ENCODE measurements around the gene PDLIM5. TPM values are rescaled to one million over a fixed set of nuclear protein-coding genes. Genes with fewer than 3 reads are reported as not detected.
"Not testable (repeated sequence)": the region's sequence is repeated elsewhere in the genome, so short reads cannot be mapped to it uniquely, and the experiment has no call there.

PDLIM5 gene
- total RNA-seq, 1 experiment from 2014 or later: 106 TPM

DNA sequence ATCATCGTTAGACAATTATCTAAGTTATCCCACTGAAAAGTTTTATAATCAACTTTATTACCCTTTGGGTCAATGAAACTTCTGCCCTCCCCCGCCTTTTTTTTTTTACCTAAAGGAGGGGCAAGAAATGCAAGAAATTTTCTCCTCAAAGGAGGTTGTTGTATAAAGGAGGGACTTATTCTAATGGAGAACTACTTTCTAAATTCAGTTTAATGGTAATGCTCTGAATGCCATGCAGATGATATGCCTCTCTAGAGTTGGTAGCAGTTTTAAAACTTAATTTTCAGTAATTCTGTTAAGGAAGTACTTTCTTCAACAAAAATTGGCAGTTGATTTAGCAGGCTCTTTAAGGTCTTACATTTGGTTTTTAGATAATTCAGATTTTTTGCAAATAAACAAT, 23.3 kb downstream of the PDLIM5 start:
- ChIA-PET POLR2A (no interaction called here), CTCF (no interaction called here)
- Histone ChIP-seq H3K4me3 (ENCODE audit: low read depth, low read length) (no peak overlapping the region), H3K4me1 (peaks cover 42% of the 10 kb centered on the region), H3K36me3 (ENCODE audit: control insufficient read depth, insufficient read depth, low read length) (no peaks in the 10 kb centered on the region), H3K9me3 (no peaks in the 10 kb centered on the region), H3K27me3 (replicated peaks; ENCODE audit: control insufficient read depth, insufficient read depth, low read length) (no peaks in the 10 kb centered on the region)
- TF ChIP-seq, protein P1, sequence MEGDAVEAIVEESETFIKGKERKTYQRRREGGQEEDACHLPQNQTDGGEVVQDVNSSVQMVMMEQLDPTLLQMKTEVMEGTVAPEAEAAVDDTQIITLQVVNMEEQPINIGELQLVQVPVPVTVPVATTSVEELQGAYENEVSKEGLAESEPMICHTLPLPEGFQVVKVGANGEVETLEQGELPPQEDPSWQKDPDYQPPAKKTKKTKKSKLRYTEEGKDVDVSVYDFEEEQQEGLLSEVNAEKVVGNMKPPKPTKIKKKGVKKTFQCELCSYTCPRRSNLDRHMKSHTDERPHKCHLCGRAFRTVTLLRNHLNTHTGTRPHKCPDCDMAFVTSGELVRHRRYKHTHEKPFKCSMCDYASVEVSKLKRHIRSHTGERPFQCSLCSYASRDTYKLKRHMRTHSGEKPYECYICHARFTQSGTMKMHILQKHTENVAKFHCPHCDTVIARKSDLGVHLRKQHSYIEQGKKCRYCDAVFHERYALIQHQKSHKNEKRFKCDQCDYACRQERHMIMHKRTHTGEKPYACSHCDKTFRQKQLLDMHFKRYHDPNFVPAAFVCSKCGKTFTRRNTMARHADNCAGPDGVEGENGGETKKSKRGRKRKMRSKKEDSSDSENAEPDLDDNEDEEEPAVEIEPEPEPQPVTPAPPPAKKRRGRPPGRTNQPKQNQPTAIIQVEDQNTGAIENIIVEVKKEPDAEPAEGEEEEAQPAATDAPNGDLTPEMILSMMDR (IDR thresholded peaks at IDR 0.05; ENCODE audit: insufficient read depth in 1 of 2, low read depth in 1 of 2, low read length in 1 of 2, severe bottlenecking in 1 of 2, unreplicated experiment in 1 of 2): no peak
- no peak overlapping the region for H3K27ac Mint-ChIP-seq (ENCODE audit: unreplicated experiment)
- peaks cover 27% of the 10 kb centered on the region for H3K4me1 Mint-ChIP-seq (ENCODE audit: low read depth, unreplicated experiment)
- intact Hi-C loops (cut with micrococcal nuclease; ENCODE audit: unreplicated experiment): no loop called here
- no peaks in the 10 kb centered on the region for H3K36me3 Mint-ChIP-seq (ENCODE audit: insufficient read depth, unreplicated experiment)
- H3K4me3 Mint-ChIP-seq (ENCODE audit: unreplicated experiment): no peak overlapping the region
- no peaks in the 10 kb centered on the region for H3K27me3 Mint-ChIP-seq (ENCODE audit: insufficient read depth, unreplicated experiment)
- no TSS peak for BruUV-seq (replicated peaks)
- H3K9me3 Mint-ChIP-seq (ENCODE audit: unreplicated experiment): no peaks in the 10 kb centered on the region
- no peak for DNase-seq

DNA sequence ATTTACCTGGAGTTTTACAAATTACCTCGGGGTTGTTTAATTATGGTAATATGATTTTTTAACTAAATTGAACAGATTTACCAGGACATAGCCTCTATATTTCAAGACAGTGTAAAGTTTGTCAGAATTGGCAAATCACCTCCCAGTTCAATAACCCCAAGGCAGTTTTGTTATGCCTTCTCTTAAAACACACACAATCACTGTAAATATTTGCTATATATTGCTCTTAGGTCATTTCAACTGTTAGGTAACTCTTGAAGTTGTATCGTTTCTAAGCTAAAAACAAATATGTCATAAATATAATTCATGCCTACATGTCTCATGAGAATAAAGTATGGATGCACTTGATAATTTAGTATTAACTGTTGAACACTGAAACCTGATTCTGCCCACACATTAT, 24.1 kb downstream of the PDLIM5 start:
- POLR2A ChIA-PET: no interaction called here
- Mint-ChIP-seq H3K4me3 (ENCODE audit: unreplicated experiment) (no peak overlapping the region), H3K36me3 (ENCODE audit: insufficient read depth, unreplicated experiment) (no peaks in the 10 kb centered on the region), H3K27ac (ENCODE audit: unreplicated experiment) (no peak overlapping the region), H3K27me3 (ENCODE audit: insufficient read depth, unreplicated experiment) (no peaks in the 10 kb centered on the region), H3K4me1 (ENCODE audit: low read depth, unreplicated experiment) (peaks cover 33% of the 10 kb centered on the region), H3K9me3 (ENCODE audit: unreplicated experiment) (no peaks in the 10 kb centered on the region)
- no peak for DNase-seq
- intact Hi-C loops (cut with micrococcal nuclease; ENCODE audit: unreplicated experiment): no loop called here
- H3K4me3 ChIP-seq (ENCODE audit: low read depth, low read length): no peak overlapping the region
- BruUV-seq (replicated peaks): no TSS peak
- peaks cover 37% of the 10 kb centered on the region for H3K4me1 ChIP-seq
- TF ChIP-seq, protein P1 (IDR thresholded peaks at IDR 0.05; ENCODE audit: insufficient read depth in 1 of 2, low read depth in 1 of 2, low read length in 1 of 2, severe bottlenecking in 1 of 2, unreplicated experiment in 1 of 2): no peak
- H3K36me3 ChIP-seq (ENCODE audit: control insufficient read depth, insufficient read depth, low read length): no peaks in the 10 kb centered on the region
- CTCF ChIA-PET: no interaction called here
- H3K9me3 ChIP-seq: no peaks in the 10 kb centered on the region
- H3K27me3 ChIP-seq (replicated peaks; ENCODE audit: control insufficient read depth, insufficient read depth, low read length): no peaks in the 10 kb centered on the region

DNA sequence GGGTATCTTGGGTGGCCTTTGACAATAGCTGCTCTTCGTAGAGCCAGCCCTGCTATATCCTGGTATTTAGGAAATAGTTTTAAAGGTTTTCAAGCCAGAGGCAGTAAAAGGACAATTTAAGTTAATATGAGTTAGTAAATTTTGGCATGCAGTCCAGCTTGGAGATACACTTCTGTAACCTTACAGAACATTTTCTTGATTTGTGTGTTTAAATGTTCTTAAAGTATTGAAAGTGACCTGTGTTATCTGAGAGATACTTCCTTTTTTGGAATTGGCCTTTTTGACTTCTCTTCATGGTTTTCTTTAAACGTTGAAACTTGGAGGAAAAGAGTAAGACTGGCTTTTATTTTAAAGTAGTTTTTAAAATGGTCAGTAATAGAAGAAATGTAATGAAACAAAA, 25.5 kb downstream of the PDLIM5 start:
- CTCF ChIA-PET: no interaction called here
- BruUV-seq (replicated peaks): no TSS peak
- Histone ChIP-seq H3K4me1 (peaks cover 33% of the 10 kb centered on the region), H3K27me3 (replicated peaks; ENCODE audit: control insufficient read depth, insufficient read depth, low read length) (no peaks in the 10 kb centered on the region), H3K36me3 (ENCODE audit: control insufficient read depth, insufficient read depth, low read length) (no peaks in the 10 kb centered on the region), H3K9me3 (no peaks in the 10 kb centered on the region), H3K4me3 (ENCODE audit: low read depth, low read length) (no peak overlapping the region)
- intact Hi-C loops (cut with micrococcal nuclease; ENCODE audit: unreplicated experiment): no loop called here
- Mint-ChIP-seq H3K27me3 (ENCODE audit: insufficient read depth, unreplicated experiment) (no peaks in the 10 kb centered on the region), H3K27ac (ENCODE audit: unreplicated experiment) (no peak overlapping the region), H3K36me3 (ENCODE audit: insufficient read depth, unreplicated experiment) (no peaks in the 10 kb centered on the region), H3K4me1 (ENCODE audit: low read depth, unreplicated experiment) (peaks cover 30% of the 10 kb centered on the region), H3K9me3 (ENCODE audit: unreplicated experiment) (no peaks in the 10 kb centered on the region), H3K4me3 (ENCODE audit: unreplicated experiment) (no peak overlapping the region)
- TF ChIP-seq, protein P1 (IDR thresholded peaks at IDR 0.05; ENCODE audit: insufficient read depth in 1 of 2, low read depth in 1 of 2, low read length in 1 of 2, severe bottlenecking in 1 of 2, unreplicated experiment in 1 of 2): no peak
- POLR2A ChIA-PET: no interaction called here
- no peak for DNase-seq

- CTCF ChIA-PET; H3K9me3 ChIP-seq; H3K9me3 Mint-ChIP-seq (ENCODE audit: unreplicated experiment); intact Hi-C loops (cut with micrococcal nuclease; ENCODE audit: unreplicated experiment); H3K27ac Mint-ChIP-seq (ENCODE audit: unreplicated experiment); H3K27me3 ChIP-seq (replicated peaks; ENCODE audit: control insufficient read depth, insufficient read depth, low read length); POLR2A ChIA-PET; H3K36me3 Mint-ChIP-seq (ENCODE audit: insufficient read depth, unreplicated experiment); DNase-seq; H3K27me3 Mint-ChIP-seq (ENCODE audit: insufficient read depth, unreplicated experiment); H3K36me3 ChIP-seq (ENCODE audit: control insufficient read depth, insufficient read depth, low read length); H3K4me3 ChIP-seq (ENCODE audit: low read depth, low read length); H3K4me3 Mint-ChIP-seq (ENCODE audit: unreplicated experiment); BruUV-seq (replicated peaks): not testable (repeated sequence)
- H3K4me1 ChIP-seq: peaks cover 18% of the 10 kb centered on the region
- peaks cover 14% of the 10 kb centered on the region for H3K4me1 Mint-ChIP-seq (ENCODE audit: low read depth, unreplicated experiment)
Measured at GRCh38 chr4:94478805-94479204, 27.1 kb downstream of the PDLIM5 start.

Data from Caco-2 (cell line).